Nephron (organoid): ENCODE results near the gene CYREN.
"Not testable (repeated sequence)": the region's sequence is repeated elsewhere in the genome, so short reads cannot be mapped to it uniquely, and the experiment has no call there.

ENCODE experiments used
- H3K27ac Mint-ChIP-seq, 3 experiments: 2 replicates each; pipeline ENCODE4 v1.8.0; 2020; ENCODE audit warnings: mixed read lengths in 3 of 3, mild to moderate bottlenecking in 2 of 3, moderate library complexity in 1 of 3
- H3K27me3 Mint-ChIP-seq: 2 replicates; pipeline ENCODE4 v1.8.0; 2021; ENCODE audit warnings: low read depth, mild to moderate bottlenecking, moderate library complexity, mixed read lengths
- H3K36me3 Mint-ChIP-seq: 2 replicates; pipeline ENCODE4 v1.8.0; 2020; ENCODE audit warnings: low read depth, mixed read lengths
- H3K4me1 Mint-ChIP-seq: 2 replicates; pipeline ENCODE4 v1.8.0; 2020; ENCODE audit warnings: mixed read lengths
- H3K4me3 Mint-ChIP-seq, 3 experiments: 2 replicates each; pipeline ENCODE4 v1.8.0; 2020; ENCODE audit warnings: mild to moderate bottlenecking in 3 of 3, mixed read lengths in 3 of 3, moderate library complexity in 2 of 3
- H3K9me3 Mint-ChIP-seq: 2 replicates; pipeline ENCODE4 v1.8.0; 2020; ENCODE audit warnings: mixed read lengths
- CTCF ChIP-seq, 3 experiments: fragments of 200-600 bp; sonication (generic); IDR thresholded peaks; one replicate each; pipeline ENCODE4 v1.5.0; 2021; ENCODE audit warnings: antibody characterized with exemption in 3 of 3; ENCODE audit not compliant: unreplicated experiment in 3 of 3

The CYREN gene, protein sequence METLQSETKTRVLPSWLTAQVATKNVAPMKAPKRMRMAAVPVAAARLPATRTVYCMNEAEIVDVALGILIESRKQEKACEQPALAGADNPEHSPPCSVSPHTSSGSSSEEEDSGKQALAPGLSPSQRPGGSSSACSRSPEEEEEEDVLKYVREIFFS

DNA sequence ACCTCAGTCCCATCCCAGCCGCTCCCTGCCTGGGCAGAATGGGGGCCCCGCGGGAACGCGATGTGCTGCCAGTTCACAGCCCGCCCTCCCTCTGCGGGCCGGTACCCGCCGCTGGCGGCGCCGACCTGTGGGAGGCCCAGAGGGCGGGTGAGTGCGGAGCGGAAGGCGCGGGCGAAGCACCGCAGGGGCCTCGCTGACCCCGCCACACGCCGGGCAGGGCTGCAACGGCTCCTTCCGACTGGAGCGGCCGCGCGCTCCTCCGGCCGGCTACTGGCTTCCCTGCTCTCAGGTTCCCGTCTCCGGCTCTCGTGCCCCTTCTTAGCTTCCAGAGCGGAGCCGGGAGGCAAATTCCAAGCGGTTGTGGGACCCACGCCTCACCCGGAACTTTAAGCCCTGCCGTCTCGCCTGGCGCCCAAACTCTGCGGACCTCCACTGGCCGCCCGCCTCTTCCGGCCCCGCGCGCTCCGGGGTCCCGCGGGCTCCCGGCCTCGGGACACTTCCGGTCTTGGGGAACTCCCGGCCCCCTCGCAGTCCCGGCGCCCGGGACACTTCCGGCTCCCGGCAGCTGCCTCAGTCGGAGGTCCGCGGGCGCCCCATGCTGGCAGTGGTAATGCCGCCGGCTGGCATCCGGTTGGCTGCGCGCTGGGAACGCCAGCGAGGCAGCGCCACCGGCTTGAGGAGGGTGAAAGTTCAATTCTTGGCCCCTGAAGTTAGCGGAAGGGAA is at the start of gene CYREN:
Gene CYREN (minus strand): TSS at position 434 of the 724 bp plus-strand sequence. CDS start 1,785 bp downstream, outside the sequence.
- Mint-ChIP-seq H3K27ac (peak within 1 kb of the TSS; percentile 98 to 99 (median 99)), H3K4me3 (peak within 1 kb of the TSS; percentile 90 to 95 (median 93)), H3K4me1 (peaks cover 32% of the 10 kb centered on the region), H3K9me3 (no peaks in the 10 kb centered on the region), H3K36me3 (peaks cover 45% of the 10 kb centered on the region), H3K27me3 (no peaks in the 10 kb centered on the region)
- TF ChIP-seq CTCF (IDR thresholded peaks at IDR 0.05; ENCODE audit: unreplicated experiment in 3 of 3) = peak; percentile 50 to 78 (median 62)

- peak overlapping the region; percentile 62 to 84 (median 73) for H3K27ac Mint-ChIP-seq
- H3K36me3 Mint-ChIP-seq = no peaks in the 10 kb centered on the region
- peaks cover 6% of the 10 kb centered on the region for H3K9me3 Mint-ChIP-seq
- TF ChIP-seq CTCF (IDR thresholded peaks at IDR 0.05; ENCODE audit: unreplicated experiment in 3 of 3) = no peak
- H3K27me3 Mint-ChIP-seq = no peaks in the 10 kb centered on the region
- no peak overlapping the region for H3K4me3 Mint-ChIP-seq
- no peaks in the 10 kb centered on the region for H3K4me1 Mint-ChIP-seq
Observed at GRCh38 chr7:135217645-135218509, 47.4 kb upstream of the CYREN start.

DNA sequence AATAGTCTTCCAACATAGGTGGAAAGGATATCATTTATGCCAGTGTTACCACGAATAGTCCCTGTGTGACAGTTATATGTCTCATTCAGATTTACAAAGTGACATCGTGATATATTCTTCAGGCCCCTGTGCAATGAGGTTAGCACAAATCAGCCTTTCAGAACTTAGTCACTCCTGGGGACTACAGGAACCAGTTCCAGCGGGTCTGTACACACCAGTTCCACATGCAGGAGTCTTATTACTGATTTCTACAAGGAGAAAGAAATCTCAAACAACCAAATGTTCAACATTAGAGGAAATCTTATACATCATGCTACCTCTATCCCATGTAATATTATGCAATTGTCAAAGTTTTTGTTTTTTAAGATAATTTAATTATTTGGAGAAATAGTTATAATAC is 45.2 kb upstream of the CYREN start:
- peaks cover 3% of the 10 kb centered on the region for H3K27me3 Mint-ChIP-seq
- H3K9me3 Mint-ChIP-seq = peaks cover 6% of the 10 kb centered on the region
- no peak overlapping the region for H3K4me3 Mint-ChIP-seq
- peak overlapping the region in 1 of 3 experiments; percentile 86 for H3K27ac Mint-ChIP-seq
- H3K4me1 Mint-ChIP-seq = peaks cover 2% of the 10 kb centered on the region
- no peak for TF ChIP-seq CTCF (IDR thresholded peaks at IDR 0.05; ENCODE audit: unreplicated experiment in 3 of 3)
- H3K36me3 Mint-ChIP-seq = no peaks in the 10 kb centered on the region

DNA sequence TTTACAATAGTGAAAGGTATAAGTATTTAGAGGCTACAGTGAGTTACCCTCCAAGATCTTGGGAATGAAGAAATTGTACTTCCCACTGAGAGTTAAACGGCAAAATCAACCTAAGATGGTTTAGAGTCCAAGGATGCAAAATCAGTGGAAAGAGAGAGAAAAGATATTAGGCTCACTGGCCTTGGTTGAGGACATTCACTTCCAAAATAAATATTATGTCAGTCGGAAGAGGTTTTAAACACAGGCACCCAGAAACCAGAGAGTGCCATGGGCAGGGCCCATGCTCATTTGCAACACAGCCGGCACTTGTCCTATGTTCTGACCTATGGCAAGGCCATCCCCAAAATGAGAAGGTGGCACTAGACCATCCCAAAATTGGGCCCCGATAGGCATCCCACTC is 44.7 kb upstream of the CYREN start:
- peaks cover under 1% of the 10 kb centered on the region for H3K9me3 Mint-ChIP-seq
- TF ChIP-seq CTCF (IDR thresholded peaks at IDR 0.05; ENCODE audit: unreplicated experiment in 3 of 3) = no peak
- peak overlapping the region in 1 of 3 experiments; percentile 86 for H3K27ac Mint-ChIP-seq
- no peaks in the 10 kb centered on the region for H3K36me3 Mint-ChIP-seq
- H3K27me3 Mint-ChIP-seq = peaks cover 3% of the 10 kb centered on the region
- no peak overlapping the region for H3K4me3 Mint-ChIP-seq
- peaks cover 5% of the 10 kb centered on the region for H3K4me1 Mint-ChIP-seq

DNA sequence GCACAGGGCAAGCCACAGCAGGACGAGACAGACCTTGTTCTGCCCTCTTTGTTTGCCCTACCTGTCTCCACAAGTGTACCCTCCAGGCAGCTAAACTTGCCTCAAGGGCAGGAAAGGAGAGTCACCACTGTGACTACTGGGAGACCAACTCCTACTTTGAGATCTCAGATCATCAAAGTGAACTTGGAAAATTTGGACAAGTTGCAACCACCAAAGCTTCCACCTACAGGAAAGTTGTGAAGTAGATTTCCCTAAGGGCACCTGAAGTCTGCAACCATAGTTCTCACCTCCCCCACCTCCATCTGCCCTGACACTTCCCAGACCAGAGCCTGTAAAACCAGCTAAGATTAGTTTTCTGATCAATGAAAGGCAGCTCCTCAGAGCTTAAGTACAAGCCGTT is 43.3 kb upstream of the CYREN start:
- Mint-ChIP-seq H3K36me3 (peaks cover under 1% of the 10 kb centered on the region), H3K27me3 (peaks cover 3% of the 10 kb centered on the region), H3K27ac (peak overlapping the region in 2 of 3 experiments; percentile 28 to 42), H3K4me3 (peak overlapping the region; percentile 52 to 73 (median 57)), H3K4me1 (peaks cover 6% of the 10 kb centered on the region), H3K9me3 (no peaks in the 10 kb centered on the region)
- no peak for TF ChIP-seq CTCF (IDR thresholded peaks at IDR 0.05; ENCODE audit: unreplicated experiment in 3 of 3)

- not testable (repeated sequence) for H3K9me3 Mint-ChIP-seq
Observed at GRCh38 chr7:135211946-135212685, 41.6 kb upstream of the CYREN start.

More at GRCh38 chr7:135211946-135212685, 41.6 kb upstream of the CYREN start:
- H3K27ac Mint-ChIP-seq = peak overlapping the region; percentile 85 to 98 (median 91)
- H3K4me1 Mint-ChIP-seq = peaks cover 23% of the 10 kb centered on the region
- H3K4me3 Mint-ChIP-seq = peak overlapping the region; percentile 91 to 96 (median 93)
- not testable (repeated sequence) for H3K27me3 Mint-ChIP-seq, H3K36me3 Mint-ChIP-seq
